ENCODE data around the gene SNTA1.
"Not testable (repeated sequence)": the region's sequence is repeated elsewhere in the genome, so short reads cannot be mapped to it uniquely, and the experiment has no call there.

SNTA1 gene

DNA sequence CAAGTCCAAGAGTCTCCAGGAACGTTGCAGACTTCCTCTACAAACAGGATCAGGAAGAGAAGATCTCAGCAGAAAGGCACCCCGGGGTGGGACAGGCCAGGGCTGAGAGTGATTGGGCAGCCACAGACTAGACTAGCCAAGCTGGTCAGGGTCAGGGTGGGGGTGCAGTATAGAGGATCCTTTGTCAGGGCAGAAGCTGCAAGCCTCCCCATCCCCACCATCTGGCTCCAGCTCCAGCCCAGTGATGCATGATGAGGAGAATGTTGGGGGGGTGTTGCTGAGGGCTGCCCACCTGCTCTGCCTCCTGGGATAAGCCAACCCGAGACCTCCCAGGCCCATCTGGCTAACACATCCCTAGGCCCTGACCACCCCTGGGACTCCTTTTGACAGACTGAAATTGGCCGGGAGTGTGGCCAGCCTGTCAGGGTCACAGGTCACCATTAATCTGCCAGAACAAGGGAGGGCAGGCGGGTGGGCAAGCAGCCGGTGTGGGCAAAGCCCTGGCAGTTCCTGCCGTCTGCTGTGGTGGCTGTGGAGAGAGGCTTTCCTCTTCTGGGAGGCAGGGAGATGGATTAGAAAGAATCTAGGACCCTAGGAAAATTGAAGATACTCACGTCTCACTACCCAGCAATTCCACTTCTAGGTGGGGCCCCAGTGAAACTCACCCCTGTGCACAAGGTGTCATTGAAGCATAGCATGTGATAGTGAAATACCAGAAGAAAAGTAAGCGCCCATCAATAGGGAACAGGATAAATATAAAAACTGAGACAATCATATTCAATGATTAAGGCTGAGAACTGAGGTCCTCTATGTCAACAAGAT lies 22.1 kb upstream of the SNTA1 start:
- DNase-seq, result peak; percentile 100

DNA sequence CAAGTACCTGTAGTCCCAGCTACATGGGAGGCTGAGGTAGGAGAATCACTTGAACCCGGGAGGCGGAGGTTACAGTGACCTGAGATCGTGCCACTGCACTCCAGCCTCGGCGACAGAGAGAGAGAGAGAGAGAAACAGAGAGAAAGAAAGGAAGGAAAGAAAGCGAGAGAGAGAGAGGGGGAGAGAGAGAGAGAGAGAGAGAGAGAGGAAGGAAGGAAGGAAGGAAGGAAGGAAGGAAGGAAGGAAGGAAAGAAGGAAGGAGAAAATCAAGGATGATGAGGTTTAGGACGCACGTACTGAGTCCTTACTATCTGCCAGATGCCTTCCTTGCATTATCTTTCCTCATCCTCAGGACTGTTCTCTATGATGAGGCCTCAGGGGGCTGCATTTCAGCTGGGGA lies 21.2 kb upstream of the SNTA1 start:
- peak in 1 of 2 experiments; percentile 90 for DNase-seq

DNA sequence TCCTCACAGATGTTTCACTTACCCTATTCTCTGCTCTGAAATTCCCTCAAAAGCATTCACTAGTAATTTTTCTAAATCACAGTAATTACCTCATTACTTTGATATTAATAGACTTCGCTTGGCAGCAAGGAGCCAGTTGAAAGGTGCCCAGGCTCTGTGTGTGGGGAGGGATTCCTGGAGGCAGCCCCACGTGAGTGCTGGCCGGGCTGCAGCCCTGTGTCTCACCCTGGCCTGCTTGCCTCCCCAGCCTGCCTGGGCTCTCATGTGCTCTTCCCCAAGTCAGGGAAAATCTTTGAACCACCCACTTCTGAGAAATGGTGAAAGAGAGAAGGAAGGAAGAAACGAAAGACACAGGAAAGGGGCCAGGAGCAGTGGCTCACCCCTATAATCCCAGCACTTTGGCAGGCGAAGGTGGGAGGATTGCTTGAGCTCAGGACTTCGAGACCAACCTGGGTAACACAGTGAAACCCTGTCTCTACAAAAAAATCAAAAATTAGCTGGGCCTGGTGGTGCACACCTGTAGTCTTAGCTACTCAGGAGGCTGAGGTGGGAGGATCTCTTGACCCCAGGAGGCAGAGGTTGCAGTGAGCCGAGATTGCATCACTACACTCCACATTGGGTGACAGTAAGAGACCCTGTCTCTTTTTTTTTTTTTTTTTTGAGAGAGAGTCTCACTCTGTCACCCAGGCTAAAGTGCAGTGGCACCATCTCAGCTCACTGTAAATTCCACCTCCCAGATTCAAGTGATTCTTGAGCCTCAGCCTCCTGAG lies 20.0 kb upstream of the SNTA1 start:
- DNase-seq, result no peak

DNA sequence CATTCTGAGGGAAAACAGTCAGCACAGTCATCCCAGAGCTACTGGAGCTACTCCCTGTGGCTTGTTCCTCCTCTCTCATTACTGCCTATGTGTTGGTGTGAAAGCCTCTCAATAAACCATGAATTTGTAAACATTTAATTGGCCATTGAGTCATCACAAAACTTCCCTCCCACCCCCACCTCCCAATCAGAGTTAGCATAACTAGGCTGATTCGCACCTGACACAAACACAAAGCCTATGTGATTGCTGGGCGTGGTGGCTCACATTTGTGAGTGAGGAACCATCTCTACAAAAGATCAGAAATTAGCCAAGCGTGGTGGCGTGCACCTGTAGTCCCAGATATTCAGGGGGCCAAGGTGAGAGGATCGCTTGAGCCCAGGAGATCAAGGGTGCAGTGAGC lies 17.1 kb upstream of the SNTA1 start:
- DNase-seq, result no peak

DNA sequence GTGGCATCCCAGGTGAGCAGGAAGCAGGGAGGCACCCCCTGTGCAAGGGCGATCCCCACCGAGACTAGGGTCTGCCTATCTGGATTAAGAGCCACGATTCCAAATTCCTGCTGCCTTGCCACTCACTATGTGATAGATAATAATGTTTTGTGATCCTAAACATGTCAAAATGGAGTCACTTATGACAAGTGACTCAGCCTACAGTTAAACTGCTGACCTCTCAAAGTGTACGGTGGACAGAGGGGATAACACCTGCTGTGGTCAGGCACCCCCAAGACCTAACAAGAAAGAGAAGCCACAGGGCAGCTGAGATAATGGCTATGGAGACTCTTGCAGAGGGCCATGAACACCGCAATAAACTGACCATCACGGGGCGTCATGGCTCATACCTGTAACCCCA lies 16.0 kb upstream of the SNTA1 start:
- no peak for DNase-seq

DNA sequence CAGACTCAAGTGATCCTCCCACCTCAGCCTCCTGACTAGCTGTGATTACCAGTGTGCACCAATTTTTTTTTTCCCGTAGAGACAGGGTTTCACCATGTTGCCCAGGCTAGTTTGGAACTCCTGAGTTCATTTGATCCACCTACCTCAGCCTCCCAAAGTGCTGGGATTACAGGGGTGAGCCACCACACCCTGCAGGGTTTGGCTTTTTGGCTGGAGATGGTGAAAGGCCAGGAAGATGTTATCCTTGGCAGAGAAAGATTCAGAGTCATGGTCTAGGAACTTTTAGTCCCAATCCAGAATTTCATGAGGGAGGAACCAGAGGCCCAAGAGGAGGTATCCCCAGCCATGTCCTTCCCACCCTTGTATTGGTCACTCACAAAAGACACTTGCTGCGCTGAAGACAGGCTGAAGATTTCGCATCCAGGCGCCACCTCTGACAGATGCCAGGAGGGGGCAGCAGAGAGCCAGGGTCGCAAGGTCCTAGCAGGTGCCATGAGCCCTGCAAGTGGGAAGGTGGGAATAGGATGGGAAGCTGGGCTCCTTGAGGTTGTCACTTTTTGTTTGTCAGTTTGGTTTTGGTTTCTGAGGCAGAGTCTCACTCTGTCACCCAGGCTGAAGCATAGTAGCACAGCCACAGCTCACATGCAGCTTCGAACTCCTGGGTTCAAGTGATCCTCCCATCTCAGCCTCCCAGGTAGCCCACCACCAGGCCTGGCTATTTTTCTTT lies 13.5 kb upstream of the SNTA1 start:
- peak; percentile 77 to 91 for DNase-seq

DNA sequence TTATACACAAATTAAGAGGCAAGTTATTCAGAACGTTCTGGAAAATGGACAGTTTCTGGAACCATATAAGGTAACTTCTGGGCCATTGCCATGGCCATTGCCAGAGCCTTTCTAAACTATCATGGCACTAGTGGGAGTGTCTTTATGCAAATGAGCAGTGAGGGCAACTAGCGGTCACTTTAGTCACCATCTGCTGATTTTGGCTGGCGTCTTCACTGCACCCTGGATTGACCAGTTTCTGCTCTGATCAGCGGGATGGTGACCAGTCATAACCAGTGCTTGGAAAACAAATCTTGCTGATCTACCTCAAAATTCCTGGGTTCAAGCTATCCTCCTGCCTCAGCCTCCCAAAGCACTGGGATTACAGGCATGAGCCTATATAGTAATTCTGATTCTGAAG lies 7.3 kb upstream of the SNTA1 start:
- peak in 1 of 2 experiments; percentile 15 for DNase-seq

DNA sequence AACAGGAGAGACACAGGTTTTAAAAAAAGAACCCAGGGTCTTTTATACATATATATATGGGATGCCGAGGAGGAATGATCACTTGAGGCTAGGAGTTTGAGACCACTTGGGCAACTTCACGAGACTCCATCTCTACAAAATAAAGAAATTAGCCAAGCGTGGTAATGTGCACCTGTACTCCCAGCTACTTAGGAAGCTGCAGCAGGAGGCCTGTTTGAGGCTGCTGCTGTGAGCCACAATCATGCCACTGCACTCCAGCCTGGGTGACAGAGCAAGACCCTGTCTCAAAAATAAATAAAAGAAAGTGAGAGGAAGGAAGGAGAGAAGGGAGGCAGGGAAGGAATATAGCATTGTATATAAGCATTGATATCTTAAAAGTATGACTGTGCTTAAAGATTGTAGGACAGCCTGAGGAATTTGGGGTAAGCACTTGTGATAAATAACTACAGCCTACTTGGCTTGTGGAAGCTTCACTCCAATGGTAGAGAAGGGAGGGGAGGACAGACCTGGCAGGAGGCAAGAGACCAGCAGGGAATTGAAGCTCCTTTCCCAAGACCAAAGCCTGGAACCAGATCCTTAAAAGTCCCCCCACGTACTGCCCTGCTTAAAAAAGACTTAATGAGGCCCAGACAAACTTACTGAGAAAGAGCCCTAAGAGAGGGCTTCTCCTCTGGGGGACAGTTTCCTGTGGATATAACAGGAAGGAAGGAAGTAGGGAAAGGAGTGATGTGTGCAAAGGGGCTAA lies 2.5 kb upstream of the SNTA1 start:
- peak in 1 of 2 experiments; percentile 16 for DNase-seq

DNA sequence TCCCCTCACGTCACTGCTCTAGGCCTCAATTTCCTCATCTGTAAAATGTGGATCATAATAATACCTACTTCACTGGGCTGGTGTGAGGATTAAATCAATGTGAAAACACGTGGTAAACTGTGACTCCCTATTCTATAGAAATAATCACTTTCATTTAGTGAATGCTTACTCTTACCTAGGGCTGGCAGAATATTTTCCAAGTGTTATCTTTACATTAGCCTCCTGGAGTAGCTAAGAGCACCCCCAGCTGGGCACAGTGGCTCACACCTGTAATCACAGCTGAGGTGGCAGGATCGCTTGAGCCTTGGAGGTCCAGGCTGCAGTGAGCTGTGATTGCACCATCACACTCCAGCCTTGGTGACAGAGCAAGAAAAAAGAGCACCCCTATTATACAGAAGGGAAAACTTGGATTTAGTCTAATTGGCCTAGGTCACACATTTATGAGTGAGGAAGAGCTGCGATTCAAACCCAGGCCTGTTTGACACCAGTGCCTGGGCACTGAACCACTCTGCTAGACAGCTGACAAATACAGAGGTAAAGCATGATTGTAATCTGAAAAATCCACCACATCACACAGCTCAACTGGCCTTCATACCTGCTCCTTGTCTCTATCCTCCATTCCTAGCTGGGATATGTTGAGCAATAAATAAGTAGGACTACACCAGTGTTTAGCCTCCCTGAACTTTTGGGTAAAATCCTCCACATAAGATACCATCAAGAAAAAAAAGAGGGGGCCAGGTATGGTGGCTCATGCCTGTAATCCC lies 1.4 kb upstream of the SNTA1 start:
- DNase-seq, result peak in 1 of 2 experiments; percentile 48

DNA sequence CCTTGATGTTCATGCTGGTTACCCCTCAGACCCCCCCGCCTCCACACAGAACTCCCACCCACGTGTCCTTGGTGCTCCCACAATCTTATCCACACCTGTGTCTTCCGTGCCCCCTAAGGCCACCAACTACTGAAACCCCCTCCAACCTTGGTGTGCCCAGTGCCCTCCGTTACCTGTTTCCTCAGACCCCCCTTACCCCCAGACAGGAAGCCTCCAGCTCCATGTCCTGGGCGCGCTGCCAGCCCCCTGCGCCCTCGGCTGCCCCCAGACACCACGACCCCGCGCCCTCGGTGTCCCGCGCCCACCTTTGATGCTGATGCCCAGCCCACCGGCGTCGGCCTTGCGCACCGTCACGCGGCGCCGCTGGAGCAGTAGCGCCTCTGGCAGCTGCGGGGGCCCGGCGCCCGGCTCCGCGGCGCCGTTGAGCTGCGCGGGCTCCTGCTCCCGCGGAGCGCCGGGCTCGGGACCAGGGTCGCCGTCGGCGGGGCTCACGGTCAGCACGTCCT lies 504 bp downstream of the SNTA1 start:
- no peak for DNase-seq

DNA sequence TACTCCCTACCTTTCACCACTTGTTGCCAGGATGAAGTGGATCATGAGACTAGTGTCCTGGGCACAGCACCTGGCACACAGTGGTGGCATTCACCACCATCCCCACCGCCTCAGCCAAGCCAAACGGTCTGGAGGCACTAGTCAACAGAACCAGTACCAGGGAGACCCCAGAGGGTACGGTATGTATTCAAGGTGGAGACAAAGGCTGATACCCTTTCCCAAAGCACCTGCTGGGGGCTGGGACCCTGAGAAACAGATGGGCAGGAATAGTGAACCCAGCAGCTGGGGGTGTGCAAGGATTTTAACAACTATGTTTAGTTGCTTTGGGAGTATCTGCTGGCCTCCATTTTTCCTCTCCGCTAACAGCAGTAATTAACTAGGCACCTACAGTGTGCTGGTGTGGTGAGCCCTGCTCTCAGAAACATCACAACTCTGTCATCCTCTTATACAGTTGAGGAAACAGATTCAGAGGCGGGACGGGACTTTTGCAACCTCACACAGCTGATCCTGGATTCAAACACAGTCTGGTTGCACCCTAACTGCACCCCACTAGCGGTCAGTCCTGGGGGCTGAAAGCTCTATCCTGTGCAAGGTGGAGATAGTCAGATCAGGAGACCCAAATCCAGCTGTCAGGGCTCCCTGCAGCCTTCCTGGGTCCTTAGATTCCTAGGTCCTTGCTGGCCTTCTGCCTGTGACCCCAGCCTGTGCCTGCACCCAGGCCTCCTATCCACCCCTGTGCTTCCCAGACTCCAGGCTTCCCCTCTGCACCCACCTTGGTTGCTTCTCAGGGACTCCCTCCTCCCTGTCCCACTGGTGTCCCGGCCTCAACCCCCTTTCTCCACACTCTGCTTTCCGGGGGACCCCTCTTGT lies 1.2 kb downstream of the SNTA1 start:
- DNase-seq, result no peak

DNA sequence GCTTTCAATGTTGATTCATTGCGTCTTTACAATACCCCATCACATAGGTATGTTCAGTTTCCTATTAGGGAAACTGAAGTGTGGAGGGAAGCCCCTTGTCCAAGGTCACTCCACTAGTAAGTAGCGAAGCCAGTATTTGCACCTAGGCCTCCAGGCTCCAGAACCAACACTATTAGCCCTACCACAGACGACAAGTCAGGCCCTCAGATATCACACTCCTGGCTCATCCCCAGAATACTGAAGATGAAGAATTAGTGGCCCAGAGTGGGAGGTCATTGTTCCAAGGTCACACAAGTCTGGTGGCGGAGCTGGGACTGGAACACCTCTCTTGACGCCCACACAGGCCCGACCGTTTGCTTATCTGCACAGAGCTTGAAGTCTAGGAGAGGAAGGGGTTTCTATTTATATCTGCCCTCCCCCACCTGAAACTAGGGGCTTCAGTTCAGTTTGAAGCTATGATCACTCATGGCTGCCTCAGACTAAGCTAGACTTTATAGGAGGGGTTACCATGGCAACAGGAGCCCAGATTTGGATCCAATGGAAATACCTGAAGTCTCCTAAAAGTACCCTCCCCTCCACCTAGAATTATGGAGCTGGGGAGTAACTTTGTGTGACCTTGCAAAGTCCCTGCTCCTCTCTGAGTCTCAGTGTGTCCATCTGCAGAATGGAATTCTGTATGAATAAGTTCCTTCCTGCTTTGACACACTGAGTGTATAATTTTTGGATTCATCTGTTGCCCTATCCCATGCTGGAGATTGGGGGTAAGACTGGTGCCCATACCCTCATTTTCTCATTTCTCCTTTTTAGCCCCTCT lies 2.2 kb downstream of the SNTA1 start:
- DNase-seq, result peak in 1 of 2 experiments; percentile 53

DNA sequence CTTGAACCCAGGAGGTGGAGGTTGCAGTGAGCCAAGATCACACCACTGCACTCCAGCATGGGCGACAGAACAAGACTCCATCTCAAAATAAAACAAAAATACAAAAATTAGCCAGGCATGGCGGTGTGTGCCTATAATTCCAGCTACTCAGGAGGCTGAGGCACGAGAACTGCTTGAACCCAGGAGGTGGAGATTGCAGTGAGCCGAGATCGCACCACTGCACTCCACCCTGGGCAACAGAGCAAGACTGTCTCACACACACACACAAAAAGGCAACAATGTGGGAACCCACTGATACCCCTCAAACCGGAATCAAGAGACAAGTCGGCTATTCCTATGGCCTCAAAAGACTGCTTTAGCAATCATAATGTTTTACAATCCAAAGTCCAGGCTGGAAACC lies 3.0 kb downstream of the SNTA1 start:
- DNase-seq, result not testable (repeated sequence)

DNA sequence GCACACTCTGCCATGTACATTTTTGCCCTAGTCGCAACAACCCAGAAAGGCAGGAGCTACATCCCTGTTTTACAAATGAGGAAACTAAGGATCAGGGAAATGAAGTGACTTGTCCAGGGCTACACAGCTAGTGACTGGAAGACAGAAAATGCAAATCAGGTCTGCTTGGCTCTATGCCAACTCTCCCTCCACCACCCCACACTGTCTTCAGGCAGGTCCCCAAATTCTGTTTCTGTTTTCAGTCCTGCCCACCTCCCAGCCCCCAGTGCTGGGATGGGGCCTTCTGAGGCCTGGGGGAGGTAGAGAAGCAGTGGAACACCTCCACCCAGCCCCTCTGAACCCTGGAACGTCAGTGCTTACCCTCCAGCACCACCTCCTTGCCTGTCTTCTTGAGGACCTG lies 5.1 kb downstream of the SNTA1 start:
- no peak for DNase-seq

DNA sequence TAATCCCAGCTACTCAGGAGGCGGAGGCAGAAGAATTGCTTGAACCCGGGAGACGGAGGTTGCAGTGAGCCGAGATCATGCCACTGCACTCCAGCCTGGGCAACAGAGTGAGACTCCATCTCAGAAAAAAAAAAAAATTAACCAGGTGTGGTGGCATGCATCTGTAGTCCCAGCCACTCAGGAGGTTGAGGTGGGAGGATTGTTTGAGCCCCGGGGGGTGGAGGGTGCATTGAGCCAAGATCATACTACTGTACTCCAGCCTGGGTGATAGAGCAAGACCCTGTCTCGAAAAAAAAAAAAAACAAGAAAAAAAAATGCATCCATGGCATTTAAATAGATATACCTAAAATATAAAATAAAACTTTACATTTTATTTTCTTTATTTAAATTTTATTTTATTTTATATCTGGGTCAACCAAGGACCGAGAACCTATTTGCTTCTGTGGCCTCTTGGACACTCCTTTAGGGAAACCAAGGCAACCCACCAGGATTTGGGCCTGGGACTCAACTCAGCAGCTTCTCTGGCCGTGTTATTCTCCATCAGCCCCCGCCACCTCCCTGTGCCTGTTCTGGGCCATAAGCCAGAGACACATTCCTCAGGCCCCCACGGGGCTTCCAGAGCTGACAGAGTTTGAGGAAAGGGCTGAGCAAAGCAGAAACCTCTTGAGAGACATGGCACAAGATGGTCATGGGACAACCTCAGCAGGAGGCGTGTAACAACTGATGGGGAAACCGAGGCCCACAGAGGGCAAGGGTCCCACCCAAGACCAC lies 6.2 kb downstream of the SNTA1 start:
- DNase-seq, result no peak

DNA sequence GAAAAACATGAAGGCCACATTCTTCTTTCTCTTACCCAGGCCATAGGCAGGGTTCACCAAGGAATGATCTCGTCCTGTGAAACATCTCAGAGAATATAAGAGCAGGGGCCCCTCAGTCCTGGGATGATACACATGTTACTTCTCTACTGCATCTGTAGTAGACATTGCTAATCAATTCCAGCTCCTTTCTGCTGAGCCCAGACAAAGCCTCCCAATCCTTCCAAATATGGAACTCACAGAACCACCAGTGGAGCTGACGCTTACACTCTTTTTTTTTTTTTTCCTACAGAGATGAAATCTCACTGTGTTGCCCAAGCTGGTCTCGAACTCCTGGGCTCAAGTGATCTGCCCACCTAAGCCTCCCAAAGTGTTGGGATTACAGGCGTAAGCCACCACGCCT lies 9.1 kb downstream of the SNTA1 start:
- no peak for DNase-seq

DNA sequence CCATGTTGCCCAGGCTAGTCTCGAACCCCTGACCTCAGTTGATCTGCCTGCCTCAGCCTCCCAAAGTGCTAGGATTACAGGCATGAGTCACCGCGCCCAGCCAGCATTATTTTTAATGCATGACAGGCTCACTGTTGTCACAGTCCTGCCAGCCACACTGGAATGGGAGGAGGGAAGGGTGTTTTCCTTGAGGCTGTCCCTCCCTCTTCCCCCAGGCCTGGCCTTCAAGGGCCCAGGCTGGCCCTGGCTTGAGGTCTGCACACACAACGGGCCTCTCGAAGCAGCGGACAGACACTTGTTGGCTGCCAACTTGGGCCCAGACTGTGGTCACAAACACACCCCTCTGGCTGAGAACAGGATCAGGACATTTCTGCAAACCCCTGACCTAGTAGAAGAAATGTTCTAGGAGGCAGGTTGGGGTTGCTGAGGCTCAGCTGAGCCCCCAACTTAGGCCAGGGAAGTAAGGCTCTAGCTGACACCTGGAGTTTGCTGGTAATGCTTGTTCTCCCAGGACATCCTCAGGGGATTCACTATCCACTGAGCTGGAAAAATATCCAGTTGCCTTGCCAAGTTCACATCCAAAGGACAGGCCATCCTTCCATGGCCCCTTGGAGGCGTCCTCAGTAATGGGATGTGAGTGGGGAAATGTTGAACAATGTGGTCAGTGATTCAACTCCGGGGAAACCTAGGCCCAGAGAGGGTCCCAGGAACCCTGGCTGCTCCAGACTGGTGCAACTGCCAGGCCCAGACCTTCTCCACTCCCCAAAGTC lies 9.9 kb downstream of the SNTA1 start:
- DNase-seq, result no peak

DNA sequence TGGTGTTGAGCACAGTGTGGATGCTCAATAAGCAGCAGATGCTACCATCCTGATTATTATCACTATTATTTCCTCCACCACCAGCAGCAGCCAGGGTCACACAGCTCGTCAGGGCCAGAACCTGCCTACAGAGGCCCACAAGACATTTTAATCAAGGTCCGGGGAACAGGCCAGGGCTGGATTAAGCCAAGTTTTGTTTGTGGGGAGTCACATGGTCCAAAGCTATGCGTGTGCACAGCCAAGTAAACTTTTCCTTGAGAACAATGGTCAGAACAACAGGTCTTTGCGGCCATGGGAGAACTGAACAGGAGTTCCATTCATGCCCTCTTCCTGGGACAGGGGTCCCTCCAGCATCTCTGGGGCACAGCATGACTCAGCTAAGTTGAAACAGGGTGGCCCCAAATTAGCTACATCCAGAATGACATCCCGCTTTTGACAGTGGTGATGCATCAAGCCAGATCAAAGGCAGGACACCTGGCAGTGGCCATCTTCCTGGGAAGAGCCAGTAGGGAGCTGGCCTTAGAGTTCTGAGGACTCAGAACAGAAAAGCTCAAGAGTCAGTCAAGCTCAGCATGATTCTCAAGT lies 11.7 kb downstream of the SNTA1 start:
- no peak for DNase-seq

Measured in NCI-H524 (cell line).